Esophagus squamous epithelium (tissue), 4 donors: ENCODE results near the gene CSNK2B.
A peak's percentile ranks its signal among the peaks of the same experiment; 100 is the strongest.

ENCODE experiments used
- POLR2A ChIP-seq, 4 donors: fragments of 450-650 bp; IDR thresholded peaks; one replicate each; pipeline ENCODE4 v1.6.1; 2017; ENCODE audit warnings: antibody characterized with exemption in 4 of 4, mild to moderate bottlenecking in 4 of 4, moderate library complexity in 3 of 4
- TF ChIP-seq, protein P1 (sequence below), 6 experiments: fragments of 450-650 bp in 4 of 6; fragments of 200-600 bp in 2 of 6; sonication (generic) in 2 of 6; IDR thresholded peaks; one replicate each; pipeline ENCODE4 v1.5.1; 2016 to 2019; ENCODE audit warnings: antibody characterized with exemption in 6 of 6, mild to moderate bottlenecking in 4 of 6, moderate library complexity in 4 of 6

DNA sequence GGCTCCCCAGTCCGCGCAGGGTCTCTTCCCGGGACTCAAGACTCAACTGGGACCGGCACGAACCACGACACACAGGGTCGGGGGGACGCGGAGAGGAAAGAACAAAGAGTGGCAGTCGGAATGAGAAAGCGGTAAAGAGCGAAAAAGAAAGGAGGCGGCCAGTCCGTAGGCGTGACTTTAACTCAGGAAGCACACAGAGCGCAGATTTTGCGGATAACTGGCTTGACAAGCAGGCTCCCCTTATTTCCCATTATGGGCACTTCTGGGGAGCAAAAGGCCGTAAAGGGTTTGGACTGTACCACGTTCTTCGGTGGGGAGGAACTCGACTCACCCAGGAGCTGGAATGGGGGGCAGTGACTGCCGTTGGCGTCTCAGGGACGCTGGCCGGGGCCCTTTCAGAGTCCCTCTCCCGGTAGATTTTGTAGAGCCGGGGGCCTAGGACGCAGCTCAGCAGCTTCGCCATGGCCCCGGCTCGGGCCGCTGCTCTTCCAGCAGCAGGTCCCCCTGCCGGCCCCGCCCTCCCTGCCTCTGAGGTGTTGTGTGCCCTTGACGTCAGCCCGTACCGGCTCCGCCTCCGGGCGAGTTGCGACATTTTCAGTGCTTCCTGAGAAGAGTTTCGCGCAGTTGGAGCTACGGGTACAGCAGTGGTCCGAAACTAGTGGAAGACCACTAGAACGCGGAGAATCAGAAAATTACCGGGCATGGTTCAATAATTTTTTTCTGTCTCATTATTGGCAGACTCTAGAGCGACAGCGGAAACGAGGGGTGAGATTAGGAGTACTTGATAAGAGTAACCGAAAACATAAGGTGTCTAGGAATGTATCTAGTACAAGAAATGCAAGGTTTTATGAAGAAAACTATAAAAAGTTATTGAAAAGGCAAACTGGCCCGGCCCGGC is 37.2 kb downstream of the CSNK2B start, which contains the start of gene ABHD16A:
- TF ChIP-seq, protein P1, sequence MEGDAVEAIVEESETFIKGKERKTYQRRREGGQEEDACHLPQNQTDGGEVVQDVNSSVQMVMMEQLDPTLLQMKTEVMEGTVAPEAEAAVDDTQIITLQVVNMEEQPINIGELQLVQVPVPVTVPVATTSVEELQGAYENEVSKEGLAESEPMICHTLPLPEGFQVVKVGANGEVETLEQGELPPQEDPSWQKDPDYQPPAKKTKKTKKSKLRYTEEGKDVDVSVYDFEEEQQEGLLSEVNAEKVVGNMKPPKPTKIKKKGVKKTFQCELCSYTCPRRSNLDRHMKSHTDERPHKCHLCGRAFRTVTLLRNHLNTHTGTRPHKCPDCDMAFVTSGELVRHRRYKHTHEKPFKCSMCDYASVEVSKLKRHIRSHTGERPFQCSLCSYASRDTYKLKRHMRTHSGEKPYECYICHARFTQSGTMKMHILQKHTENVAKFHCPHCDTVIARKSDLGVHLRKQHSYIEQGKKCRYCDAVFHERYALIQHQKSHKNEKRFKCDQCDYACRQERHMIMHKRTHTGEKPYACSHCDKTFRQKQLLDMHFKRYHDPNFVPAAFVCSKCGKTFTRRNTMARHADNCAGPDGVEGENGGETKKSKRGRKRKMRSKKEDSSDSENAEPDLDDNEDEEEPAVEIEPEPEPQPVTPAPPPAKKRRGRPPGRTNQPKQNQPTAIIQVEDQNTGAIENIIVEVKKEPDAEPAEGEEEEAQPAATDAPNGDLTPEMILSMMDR (IDR thresholded peaks at IDR 0.05) = peak in 4 of 6 experiments; percentile 25 to 42 (median 34)
- TF ChIP-seq POLR2A (IDR thresholded peaks at IDR 0.05) = peak in 3 of 4 donors; percentile 93 to 99 (median 98)
